Epithelial cell of prostate (primary cell): ENCODE data around the gene ANKS1B.
"Not testable (repeated sequence)": the region's sequence is repeated elsewhere in the genome, so short reads cannot be mapped to it uniquely, and the experiment has no call there.

Source experiments
- DNase-seq: peaks from one replicate; pipeline ENCODE4 v3.0.0-alpha.2; 2011; ENCODE audit warnings: low read depth, low spot score
- H3K27ac ChIP-seq: fragments of 450-650 bp; 2 replicates; pipeline ENCODE4 v1.5.1; 2017; ENCODE audit warnings: mild to moderate bottlenecking

ANKS1B gene

DNA sequence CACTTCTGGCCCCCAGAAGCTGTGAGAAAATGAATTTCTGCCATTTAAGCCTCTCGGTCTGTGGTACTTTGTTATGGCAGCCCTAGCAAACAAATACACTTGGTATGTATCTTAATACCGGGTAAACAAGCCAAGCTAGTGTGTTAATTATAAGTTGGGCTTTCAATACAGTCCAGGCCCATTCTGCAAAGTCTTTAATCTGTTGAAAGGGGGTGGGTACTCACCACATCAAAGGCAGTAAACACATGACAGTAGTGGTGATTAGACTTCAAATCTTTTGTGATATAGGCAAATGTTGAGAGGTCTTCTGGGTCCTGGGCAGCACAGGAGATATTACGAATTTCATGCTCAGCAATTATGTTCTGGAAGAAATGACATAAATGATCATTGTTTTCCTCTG, 1211.9 kb downstream of the ANKS1B start:
- H3K27ac ChIP-seq = no peak overlapping the region
- DNase-seq = no peak

DNA sequence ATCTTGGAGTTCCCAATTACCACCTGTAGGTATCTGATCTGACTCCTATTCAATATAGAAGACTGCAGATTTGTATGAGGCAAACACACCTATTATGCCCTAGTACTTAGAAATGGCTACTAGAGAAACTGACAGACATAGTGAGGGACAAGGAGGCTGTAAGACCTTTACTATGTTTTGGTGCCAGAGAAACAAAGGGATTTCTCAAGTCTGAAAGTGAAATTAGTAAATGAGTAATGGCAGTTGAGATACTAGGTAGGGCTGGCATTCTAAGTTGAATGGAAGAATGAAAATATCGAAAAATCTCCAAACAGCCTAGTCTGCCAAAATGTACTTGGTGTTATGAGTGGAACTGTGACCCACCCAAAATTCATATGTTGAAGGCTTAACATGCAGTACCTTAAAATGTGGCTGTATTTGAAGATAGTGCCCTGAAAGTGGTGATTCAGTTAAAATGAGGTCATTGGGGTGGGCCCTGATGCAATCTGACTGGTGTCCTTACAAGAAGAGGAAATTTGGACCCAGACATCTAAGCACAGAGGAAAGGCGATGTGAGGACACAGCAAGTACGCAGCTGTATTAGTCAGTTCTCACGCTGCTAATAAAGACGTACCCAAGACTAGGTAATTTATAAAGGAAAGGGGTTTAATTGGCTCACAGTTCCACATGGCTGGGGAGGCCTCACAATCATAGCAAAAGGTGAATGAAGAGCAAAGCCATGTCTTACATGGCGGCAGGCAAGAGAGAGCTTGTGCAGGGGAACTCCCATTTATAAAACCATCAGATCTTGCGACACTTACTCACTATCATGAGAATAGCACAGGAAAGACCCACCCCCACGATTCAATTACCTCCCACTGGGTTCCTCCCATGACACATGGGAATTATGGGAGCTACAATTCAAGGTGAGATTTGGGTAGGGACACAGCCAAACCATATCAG, 1212.7 kb downstream of the ANKS1B start:
- no peak for DNase-seq
- H3K27ac ChIP-seq = no peak overlapping the region

DNA sequence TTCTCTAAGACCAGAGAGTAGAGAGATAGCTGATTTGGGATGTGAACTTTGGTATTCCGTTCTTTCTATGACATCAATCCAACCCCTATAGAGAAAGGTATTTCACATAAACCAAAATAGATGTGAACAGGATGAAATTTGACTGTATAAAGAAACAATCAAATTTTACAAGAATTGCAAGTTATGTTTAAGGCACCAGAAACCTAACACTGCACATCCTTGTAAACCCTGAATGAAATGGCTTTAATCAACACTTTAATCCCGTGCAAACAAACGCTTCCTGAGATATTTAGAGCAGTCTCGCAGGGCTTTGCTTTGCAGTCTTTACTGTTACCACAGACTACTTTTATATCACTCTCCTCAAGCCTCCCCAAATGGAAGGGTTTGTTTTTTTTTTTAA, 1214.5 kb downstream of the ANKS1B start:
- H3K27ac ChIP-seq = no peak overlapping the region
- DNase-seq = no peak

DNA sequence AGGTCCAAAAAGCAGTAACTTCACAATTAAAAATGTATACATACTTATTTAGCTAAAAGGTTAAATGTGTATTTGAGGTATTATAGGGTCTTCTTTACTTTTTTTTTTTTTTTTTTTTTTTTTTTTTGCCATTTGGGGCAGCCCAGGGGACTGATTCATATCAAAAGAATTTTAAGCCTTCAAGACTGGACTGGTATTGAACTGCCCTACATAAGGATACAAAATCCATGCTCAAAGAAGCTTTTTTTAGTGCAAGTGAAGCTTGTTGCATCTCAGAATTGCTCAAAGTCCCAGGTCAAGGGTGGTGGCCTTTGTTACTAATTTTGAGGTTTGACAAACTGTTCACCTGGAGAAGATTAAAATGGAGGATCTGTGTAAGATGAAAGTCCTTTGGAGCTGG, 1215.7 kb downstream of the ANKS1B start:
- H3K27ac ChIP-seq = no peak overlapping the region
- DNase-seq = no peak

DNA sequence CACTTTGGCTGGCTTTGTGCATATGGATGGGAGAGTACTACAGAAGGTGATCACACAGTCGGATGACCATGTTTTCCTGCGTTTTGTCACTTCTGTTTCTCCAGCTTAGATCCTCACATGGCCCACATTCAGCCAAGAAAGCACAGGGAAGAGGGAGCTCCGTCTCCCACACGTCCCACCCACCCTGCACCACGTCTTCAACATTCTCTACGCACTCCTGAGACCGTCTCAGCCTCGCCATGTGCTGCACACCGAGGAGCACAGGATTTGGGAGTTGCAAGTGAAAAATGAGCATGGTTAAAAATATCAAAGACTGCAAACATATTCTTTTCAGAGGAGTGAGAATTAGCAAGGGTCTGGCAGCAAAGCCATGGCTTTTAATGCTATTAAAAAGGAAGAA, 1217.5 kb downstream of the ANKS1B start:
- DNase-seq = no peak
- H3K27ac ChIP-seq = no peak overlapping the region

DNA sequence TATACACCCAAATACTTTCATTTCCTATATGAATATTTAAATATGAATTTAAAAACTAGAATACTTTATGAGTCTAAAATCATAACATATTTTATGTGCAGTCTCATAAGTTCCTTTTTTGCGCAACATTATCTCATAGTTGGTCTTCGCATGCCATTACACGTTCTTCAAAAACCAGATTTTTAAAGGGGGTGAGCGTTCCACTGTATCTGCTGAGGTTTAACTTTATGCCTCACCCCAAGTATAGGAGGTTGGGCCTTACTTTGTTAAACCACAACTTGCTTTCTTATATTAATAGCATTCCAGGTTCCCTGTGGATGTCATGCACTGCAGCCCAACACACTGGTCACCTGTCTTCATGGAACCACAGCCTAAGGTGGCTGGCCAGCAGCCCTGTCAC, 1221.1 kb downstream of the ANKS1B start:
- no peak overlapping the region for H3K27ac ChIP-seq
- DNase-seq = no peak

DNA sequence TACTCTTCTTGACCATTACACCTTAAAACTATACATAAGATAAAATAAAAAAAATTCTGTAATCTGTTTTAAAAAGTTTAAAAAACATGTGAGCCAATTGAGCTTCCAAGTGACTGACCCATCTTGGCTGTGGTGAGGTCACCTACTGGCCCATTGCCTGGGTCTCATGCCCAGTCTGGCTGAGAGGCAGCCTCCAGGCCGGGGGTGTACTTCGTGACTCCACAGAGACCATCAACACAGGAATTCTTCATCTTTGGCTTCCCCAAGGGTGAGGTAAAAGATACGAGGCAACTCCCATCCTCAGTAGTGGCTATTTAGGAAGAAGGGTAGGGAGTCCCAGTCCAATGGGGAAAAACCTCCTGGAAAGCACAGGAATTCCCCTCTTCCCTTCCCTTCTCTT, 1226.4 kb downstream of the ANKS1B start:
- H3K27ac ChIP-seq = no peak overlapping the region
- no peak for DNase-seq

DNA sequence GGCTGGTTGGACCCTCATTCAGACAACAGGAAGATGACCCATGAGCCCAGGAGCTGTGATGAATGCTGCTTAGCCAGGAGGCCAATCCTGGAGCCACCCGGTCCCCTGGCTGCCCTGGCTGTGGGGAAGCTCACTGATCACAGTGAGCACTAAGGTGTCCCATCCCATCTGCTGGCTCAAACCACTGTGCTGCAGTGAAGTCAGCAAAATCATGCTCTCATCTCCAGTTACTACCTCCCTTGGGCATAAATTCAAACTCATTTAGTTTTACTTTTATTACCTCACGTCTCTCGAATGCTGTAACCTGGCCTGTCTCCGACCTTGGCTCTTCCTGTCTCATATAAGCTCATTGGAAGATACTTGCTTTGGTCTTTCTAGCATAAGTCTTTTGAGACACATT, 1227.3 kb downstream of the ANKS1B start:
- DNase-seq = no peak
- no peak overlapping the region for H3K27ac ChIP-seq

DNA sequence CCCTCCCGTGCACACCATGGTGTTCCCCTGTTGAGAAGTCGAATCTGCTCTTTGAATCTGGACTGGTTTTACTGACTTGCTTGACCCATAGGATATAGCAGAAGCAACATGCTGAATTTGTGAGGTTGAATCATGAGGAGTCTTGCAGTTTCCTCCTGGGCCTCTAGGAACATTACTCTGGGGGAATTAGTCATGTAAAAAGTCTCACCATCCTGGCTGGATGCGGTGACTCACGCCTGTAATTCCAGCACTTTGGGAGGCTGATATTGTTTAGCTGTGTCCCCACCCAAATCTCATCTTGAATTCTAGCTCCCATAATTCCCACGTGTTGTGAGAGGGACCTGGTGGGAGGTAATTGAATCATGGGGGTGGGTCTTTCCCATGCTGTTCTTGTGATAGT, 1228.9 kb downstream of the ANKS1B start:
- not testable (repeated sequence) for H3K27ac ChIP-seq
- peak; percentile 46 for DNase-seq

DNA sequence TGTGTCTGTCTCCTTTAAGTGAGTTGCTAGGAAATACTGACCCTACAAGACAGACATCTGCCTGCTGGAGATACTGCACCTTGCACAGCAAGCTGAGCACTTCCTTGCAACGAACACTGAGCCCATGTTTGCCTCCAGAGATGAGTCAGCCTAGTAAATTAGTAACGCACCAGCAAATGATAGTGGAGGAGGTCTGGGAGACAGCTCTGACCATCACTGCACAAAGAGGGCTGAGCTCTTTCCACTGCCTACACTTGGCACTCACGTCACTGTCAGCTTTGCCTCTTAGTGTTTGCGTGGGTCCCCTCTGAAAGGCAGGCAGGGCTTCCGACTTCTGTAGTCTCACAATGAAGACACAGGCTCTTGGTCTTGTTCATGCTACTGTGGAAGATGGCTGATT, 1230.6 kb downstream of the ANKS1B start:
- peak; percentile 51 for DNase-seq
- H3K27ac ChIP-seq = no peak overlapping the region

DNA sequence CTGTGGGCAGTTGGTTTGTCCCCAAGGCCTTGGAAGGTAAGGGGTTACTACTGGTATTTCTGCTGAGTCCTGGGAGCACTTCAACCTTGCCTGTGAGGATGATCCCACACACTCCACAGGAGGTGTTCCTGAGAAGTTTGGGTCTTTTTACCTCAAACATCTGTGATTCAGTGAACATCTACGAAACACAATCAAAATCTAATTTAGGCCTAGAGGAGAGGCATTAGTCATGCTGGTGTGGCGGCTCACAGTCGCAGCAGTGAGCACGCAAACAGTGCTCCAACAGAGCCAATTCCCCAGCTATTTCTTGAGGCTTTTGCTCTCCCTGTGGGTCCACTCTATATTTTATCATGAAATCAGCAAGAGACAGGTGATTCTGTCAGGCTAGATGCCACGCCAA, 1232.0 kb downstream of the ANKS1B start:
- no peak for DNase-seq
- H3K27ac ChIP-seq = no peak overlapping the region

DNA sequence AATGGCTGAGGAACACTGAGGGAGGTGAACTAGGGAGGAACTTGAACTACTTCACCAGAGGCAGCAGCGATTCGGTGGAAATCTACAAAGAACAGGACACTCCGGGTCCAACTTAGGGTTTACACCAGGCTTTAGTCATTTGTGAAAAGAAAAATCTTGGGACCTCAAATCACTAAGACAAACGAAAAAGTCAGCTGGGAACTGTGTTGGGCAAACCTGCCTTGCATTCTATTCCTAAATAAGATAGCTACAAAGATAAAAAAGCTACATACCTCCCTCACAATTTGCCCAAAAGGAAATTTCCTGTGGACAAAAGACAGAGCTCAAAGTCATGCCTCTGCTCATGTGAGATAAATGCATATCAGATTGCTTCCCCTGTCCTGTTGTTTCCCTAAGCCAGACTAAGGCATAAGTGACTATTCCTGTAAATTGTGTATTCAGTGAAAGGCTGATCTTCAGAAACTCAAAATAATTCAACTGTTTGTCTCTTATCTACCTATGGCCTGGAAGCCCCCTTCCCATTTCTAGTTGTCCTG, 1233.1 kb downstream of the ANKS1B start:
- H3K27ac ChIP-seq = no peak overlapping the region
- DNase-seq = no peak

DNA sequence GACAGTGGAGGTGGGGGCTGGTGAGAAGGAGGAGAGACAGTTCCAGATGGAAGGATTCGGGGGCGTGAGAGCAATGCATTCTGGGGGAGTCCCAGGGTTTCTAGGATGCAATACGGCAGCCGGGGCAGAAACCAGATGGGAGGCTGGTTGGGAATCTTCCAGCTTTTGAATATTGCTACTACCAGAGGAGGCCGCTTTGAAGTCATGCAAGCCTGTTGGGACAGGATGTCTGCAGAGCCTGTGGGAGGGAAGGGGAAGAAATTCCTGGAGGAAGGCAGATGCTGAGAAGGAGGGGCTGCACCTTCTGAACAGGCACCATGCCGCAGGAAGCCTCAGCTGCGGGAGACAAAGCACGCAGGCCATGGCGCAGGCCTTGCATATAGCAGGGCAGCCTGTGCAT, 1234.2 kb downstream of the ANKS1B start:
- no peak for DNase-seq
- no peak overlapping the region for H3K27ac ChIP-seq

DNA sequence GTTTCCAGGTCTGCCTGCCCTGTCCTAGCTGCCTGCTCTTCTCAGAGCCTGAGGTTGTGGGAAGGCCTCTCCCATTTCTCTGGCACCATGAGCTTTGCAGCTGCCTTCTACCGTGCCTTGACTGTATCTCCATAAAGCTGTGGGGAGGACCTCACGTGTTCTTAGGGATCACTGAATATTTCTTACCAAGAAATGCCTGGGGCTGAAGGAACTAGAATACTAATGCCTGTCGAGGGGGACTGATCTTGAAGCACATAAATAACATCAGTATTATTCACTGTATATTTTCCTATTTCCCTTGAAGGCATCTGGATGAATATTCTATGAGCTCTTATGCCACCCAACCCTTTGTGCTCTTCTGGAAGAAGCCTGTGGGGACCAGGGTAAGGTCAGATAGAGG, 1236.3 kb downstream of the ANKS1B start:
- no peak for DNase-seq
- H3K27ac ChIP-seq = no peak overlapping the region

DNA sequence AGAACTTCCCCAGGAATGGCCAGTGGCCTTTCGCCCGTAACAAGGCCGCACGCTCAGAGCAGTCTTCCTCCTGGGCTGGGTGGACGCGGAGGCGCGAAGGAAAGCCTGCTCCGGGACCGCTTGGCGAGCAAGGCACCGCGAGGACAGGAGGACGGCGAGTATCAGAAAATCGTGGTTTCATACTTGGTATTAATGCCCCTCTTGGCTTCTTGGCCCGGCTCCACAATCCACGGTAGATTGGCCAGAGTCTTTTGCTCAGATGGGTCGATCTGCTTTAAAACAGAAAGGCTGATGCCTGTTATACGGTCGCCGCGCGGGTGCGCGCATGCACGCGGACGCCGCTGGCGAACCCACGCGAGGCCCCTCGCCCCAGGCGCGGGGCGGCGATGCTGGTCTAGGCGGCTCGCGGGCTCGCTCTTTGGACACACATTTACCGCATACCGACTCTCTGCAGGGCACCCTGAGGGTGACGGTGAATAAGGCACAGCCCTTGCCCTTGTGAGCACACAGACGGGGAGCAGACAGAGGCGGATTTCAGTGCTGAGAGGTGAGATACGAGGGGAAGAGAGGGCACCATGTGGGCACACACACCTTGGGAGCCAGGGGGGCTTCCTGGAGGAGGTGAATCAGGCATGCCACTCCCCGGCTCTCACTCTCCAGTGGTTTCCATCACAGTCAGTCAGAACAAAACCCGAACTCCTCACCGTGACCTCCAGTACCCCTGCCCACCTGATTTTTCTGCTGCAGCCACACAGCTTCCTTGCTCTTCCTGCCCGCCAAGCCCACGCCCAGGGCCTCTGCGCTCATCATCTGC, 1239.0 kb downstream of the ANKS1B start:
- no peak for DNase-seq
- no peak overlapping the region for H3K27ac ChIP-seq

DNA sequence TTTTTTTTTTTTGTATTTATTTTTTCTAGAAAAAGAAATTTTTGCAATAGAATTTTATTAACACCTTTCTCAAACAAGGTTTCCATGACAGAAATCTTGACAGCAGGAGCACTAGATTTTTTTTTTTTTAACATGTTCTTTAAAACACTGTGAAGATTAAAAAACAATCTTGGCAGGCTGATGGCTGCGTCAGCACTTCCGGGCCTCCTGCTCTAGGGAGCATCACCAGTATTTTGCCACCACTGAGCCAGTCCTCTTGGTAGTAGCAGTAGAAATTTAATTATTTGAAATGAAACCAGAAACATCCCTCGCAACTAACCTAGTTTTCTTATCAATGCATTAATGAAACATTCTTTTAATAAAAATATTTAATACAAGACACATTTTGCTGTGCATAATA, 1240.1 kb downstream of the ANKS1B start:
- no peak for DNase-seq
- H3K27ac ChIP-seq = no peak overlapping the region

DNA sequence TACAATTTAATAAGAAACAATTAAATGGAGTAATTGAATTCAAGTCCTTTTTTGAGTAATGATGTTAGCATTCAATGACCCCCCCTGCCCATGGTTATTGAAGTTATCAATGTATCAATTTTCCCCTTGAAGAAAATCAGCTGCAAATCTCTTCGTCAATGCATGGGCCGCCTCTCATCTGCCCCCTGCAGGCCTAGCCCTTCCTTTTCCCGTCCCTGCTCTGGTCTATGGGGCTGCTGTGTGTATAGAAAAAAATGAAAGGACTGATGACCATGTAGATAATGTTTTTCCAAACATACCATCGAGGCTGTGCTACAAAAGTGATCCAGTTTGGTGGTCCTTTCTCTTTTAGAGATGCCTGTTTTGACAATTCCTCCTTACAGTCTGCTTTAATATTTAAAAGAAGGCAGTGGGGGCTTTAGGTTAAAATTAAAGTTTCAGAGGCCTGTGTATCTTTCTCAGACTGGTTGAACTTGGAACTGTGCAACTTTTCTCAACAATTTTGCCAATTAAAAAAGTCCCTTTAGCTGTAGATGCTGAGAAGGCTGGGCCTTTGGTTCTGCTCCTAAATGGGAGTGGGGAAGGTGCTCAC, 1241.3 kb downstream of the ANKS1B start:
- no peak overlapping the region for H3K27ac ChIP-seq
- DNase-seq = no peak

DNA sequence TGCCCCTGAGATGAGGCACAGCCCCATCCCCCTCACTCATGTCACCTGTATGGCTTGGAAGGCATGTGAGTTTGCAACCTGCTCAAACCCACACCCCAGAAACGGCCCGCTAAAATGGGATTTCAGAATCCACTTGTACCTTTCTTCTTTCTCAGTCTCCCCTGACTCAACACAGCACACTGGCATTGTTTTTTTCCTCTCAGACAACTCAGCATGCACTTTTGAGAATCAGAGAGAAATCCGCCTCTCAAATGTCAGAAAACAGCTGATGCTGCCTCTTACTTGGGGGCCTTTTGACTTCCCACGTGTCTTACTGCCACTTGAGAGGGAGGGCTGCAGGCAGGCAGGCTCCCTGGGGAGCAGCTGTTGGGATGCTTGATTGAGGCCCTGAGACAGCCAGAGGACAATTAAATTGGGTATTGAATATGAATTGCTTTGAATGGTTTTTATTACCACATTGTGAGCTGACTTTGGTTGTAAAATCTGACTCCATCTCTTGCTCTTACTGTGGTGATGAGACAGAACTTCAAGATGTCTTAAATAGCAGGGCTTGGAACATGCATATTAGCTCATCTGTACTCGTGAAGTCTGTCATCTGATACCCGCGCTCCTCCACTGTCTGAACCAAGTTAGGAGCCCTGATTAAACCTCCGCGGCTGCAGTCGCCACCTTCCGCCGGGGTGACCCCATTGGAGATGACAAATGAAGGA, 1243.0 kb downstream of the ANKS1B start:
- no peak overlapping the region for H3K27ac ChIP-seq
- DNase-seq = no peak

DNA sequence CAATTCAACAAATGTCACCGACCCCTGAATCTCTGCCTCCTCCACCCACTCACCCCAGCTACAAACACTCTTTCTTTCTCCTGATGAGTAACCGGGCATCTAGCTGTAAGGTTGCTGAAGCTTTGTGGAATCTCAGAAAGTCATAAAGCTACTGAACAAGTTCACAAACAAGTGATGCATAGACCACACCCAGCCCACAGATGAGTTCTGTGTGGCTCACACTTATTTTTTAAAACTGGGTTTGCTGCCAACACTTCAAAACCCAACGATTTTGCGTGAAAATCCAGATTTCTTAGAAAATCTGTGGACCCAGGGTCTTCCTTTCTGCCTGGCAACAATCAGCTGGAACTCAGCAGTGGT, 1243.6 kb downstream of the ANKS1B start:
- DNase-seq = no peak

DNA sequence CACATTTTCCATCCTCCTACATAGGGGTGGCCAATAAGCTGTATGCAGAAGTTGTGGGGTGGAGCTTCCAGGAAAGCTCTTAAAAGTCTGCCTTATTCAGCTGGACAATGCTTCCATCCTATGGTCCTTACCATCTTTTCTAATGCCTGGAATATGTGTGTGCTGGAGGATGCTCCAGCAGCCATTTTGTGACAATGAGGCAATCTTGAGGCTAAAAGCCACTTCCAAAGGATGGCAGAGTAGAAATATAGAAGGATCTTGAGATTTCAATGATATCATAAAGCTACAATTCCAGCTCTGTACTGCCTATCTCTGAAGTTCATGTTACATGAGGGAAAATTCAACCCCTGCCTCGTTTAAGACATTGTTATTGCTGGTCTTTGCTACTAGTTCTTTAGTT, 1244.0 kb downstream of the ANKS1B start:
- H3K27ac ChIP-seq = no peak overlapping the region
- no peak for DNase-seq

More for the DNA sequence above, 1243.6 kb downstream of the ANKS1B start:
- H3K27ac ChIP-seq = no peak overlapping the region
